ENCODE measurements around the gene AHNAK.
"Not testable (repeated sequence)": the region's sequence is repeated elsewhere in the genome, so short reads cannot be mapped to it uniquely, and the experiment has no call there.

The AHNAK gene

GRCh38 chr11:62567018-62567633, 20.5 kb upstream of the AHNAK start:
- Histone ChIP-seq H3K4me1 (ENCODE audit: low read depth, poor library complexity, severe bottlenecking) (peaks cover 72% of the 10 kb centered on the region), H3K4me2 (no peak overlapping the region), H3K79me2 (ENCODE audit: insufficient read depth, low read depth) (peaks cover 84% of the 10 kb centered on the region), H2AFZ (ENCODE audit: low read depth) (no peak overlapping the region), H3K4me3 (IDR thresholded peaks at IDR 0.05; ENCODE audit: insufficient read depth, low read depth, low read length) (no peak overlapping the region), H3K9ac (no peak overlapping the region), H3K27ac (no peak overlapping the region), H3K27me3 (ENCODE audit: insufficient read depth, low read depth) (no peaks in the 10 kb centered on the region), H4K20me1 (ENCODE audit: insufficient read depth) (no peaks in the 10 kb centered on the region), H3K36me3 (ENCODE audit: insufficient read depth) (peaks cover 45% of the 10 kb centered on the region; the same call in 1 of the 2 replicates)
- no peak for TF ChIP-seq CTCF (conservative IDR thresholded peaks at IDR 0.05; ENCODE audit: low read depth, low read length)

DNA sequence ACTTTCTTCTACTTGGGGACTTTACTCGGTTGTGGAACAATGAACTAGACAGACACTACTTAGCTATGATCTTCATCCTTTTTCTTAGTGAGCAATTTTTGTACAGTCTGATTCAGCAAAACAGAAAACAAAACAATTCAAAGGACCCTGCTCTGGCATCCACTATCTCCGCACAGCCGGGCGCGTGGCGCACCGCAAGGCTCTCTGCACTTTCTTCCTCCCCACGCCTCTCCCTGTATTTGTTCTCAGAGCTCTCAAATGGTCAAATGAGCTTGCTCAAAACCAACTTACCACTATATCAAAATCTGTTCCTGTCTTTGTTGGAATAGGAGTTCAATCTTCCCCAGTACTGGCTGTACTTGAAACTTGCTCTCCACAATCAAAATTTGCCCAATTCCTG, 19.6 kb upstream of the AHNAK start:
- H3K36me3 ChIP-seq (ENCODE audit: insufficient read depth) = peaks cover 39% of the 10 kb centered on the region; the same call in 1 of the 2 replicates
- no peak for TF ChIP-seq CTCF (conservative IDR thresholded peaks at IDR 0.05; ENCODE audit: low read depth, low read length)
- no peak overlapping the region; the same call in 1 of the 2 replicates for H3K27ac ChIP-seq
- no peak overlapping the region for H3K4me2 ChIP-seq
- H4K20me1 ChIP-seq (ENCODE audit: insufficient read depth) = no peaks in the 10 kb centered on the region
- H2AFZ ChIP-seq (ENCODE audit: low read depth) = no peak overlapping the region
- H3K4me1 ChIP-seq (ENCODE audit: low read depth, poor library complexity, severe bottlenecking) = peaks cover 74% of the 10 kb centered on the region
- peaks cover 75% of the 10 kb centered on the region for H3K79me2 ChIP-seq (ENCODE audit: insufficient read depth, low read depth)
- no peak overlapping the region for H3K4me3 ChIP-seq (IDR thresholded peaks at IDR 0.05; ENCODE audit: insufficient read depth, low read depth, low read length)
- H3K9ac ChIP-seq = no peak overlapping the region
- H3K27me3 ChIP-seq (ENCODE audit: insufficient read depth, low read depth) = no peaks in the 10 kb centered on the region

GRCh38 chr11:62565100-62565802, 18.6 kb upstream of the AHNAK start:
- no peak overlapping the region for H3K9ac ChIP-seq
- peaks cover 68% of the 10 kb centered on the region for H3K79me2 ChIP-seq (ENCODE audit: insufficient read depth, low read depth)
- H2AFZ ChIP-seq (ENCODE audit: low read depth) = no peak overlapping the region
- no peak for TF ChIP-seq CTCF (conservative IDR thresholded peaks at IDR 0.05; ENCODE audit: low read depth, low read length)
- H3K27ac ChIP-seq = no peak overlapping the region
- H4K20me1 ChIP-seq (ENCODE audit: insufficient read depth) = no peaks in the 10 kb centered on the region
- H3K4me3 ChIP-seq (IDR thresholded peaks at IDR 0.05; ENCODE audit: insufficient read depth, low read depth, low read length) = no peak overlapping the region
- H3K36me3 ChIP-seq (ENCODE audit: insufficient read depth) = peaks cover 31% of the 10 kb centered on the region; the same call in 1 of the 2 replicates
- no peaks in the 10 kb centered on the region for H3K27me3 ChIP-seq (ENCODE audit: insufficient read depth, low read depth)
- no peak overlapping the region for H3K4me2 ChIP-seq
- H3K4me1 ChIP-seq (ENCODE audit: low read depth, poor library complexity, severe bottlenecking) = peaks cover 78% of the 10 kb centered on the region

DNA sequence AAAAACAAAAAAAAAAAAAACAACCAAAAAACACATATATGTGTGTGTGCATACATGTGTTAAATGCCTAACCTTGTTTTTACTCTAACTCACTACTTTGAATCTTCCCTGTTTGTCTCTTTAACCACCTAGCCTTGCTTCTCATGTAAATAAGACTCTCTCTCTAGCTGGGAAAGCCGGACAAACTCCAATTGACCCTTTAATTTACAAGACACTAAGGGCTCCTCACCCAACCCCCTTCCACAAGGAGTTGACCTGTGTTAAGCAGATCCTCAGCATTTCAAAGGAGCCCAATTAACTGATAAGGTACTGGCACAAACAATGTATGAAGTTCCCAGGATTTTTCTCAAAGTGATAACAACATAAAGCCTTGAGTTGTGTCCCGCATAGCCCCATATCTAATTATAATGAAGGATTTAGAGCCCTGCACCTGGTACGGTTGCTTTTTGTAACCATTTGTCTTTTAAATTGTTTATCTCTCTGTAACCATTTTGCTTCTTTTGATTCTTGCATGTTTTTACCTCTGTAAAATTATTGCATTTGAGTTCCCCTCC, 15.1 kb upstream of the AHNAK start:
- not testable (repeated sequence) for H3K4me2 ChIP-seq; H4K20me1 ChIP-seq (ENCODE audit: insufficient read depth); H3K4me3 ChIP-seq (IDR thresholded peaks at IDR 0.05; ENCODE audit: insufficient read depth, low read depth, low read length); H3K9ac ChIP-seq; H2AFZ ChIP-seq (ENCODE audit: low read depth); H3K27me3 ChIP-seq (ENCODE audit: insufficient read depth, low read depth)
- H3K27ac ChIP-seq = peak overlapping the region; percentile 33; the same call in 1 of the 2 replicates
- peaks cover 43% of the 10 kb centered on the region; the same call in 1 of the 2 replicates for H3K79me2 ChIP-seq (ENCODE audit: insufficient read depth, low read depth)
- peaks cover 92% of the 10 kb centered on the region for H3K4me1 ChIP-seq (ENCODE audit: low read depth, poor library complexity, severe bottlenecking)
- peaks cover 23% of the 10 kb centered on the region; the same call in 1 of the 2 replicates for H3K36me3 ChIP-seq (ENCODE audit: insufficient read depth)
